Tibial nerve (tissue), 4 donors: ENCODE measurements around the gene CHTOP.

Experiments
- EP300 ChIP-seq, 2 donors: sonication (generic); formaldehyde crosslinking; IDR thresholded peaks; one replicate each; pipeline ENCODE4 v1.6.1; 2017; ENCODE audit warnings: antibody characterized with exemption in 2 of 2, mild to moderate bottlenecking in 1 of 2
- TF ChIP-seq, protein P1 (sequence below), 5 experiments: fragments of 200-600 bp in 3 of 5; fragments of 450-650 bp in 2 of 5; sonication (generic) in 3 of 5; IDR thresholded peaks; one replicate each; pipeline ENCODE4 v1.5.1; 2016 to 2019; ENCODE audit warnings: antibody characterized with exemption in 5 of 5, mild to moderate bottlenecking in 3 of 5, moderate library complexity in 2 of 5

DNA sequence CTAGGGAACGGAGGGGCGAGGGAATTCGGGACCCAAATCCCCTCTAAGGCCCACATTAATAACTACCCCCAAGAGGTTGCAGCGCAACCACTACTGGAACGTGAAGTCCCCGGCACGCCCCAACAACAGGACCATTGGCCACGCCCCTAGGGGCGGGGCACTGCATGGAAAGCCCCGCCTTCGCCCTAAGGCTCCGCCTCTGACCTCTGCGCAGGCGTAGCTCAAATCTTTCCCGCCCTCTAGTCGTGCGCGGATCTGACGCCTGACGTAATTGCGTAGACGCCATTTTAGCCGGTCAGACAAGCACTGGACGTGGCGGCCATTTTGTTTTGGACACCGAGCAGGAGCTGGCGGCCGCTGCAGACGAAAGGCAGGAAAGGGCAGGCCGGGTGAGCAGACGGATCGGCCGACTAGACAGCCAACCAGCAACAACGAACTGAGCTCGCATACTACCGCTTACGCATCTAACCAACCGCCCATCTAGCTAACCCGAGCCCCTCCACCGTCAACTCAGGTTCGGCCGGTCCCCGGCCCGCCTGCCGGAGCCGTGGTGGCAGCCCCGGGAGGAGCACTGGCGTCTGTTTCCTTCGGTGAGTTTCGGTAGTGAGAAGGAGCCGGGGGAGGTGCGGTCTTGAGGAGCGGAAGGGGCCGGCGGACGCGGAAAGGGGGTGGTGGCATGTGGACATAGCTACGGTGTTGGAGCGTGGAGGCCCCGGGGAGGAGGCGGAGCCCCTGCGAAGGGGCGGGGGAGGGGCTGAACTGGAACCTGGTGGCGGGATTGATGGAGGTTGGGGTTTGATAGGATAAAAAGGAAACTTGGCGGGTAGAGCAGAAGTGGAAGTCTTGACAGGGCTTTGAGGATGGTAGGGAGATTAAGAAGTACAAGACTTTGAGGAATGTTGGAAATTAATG lies at the start of gene CHTOP:
- TF ChIP-seq, protein P1, sequence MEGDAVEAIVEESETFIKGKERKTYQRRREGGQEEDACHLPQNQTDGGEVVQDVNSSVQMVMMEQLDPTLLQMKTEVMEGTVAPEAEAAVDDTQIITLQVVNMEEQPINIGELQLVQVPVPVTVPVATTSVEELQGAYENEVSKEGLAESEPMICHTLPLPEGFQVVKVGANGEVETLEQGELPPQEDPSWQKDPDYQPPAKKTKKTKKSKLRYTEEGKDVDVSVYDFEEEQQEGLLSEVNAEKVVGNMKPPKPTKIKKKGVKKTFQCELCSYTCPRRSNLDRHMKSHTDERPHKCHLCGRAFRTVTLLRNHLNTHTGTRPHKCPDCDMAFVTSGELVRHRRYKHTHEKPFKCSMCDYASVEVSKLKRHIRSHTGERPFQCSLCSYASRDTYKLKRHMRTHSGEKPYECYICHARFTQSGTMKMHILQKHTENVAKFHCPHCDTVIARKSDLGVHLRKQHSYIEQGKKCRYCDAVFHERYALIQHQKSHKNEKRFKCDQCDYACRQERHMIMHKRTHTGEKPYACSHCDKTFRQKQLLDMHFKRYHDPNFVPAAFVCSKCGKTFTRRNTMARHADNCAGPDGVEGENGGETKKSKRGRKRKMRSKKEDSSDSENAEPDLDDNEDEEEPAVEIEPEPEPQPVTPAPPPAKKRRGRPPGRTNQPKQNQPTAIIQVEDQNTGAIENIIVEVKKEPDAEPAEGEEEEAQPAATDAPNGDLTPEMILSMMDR (IDR thresholded peaks at IDR 0.05) = peak in 1 of 5 experiments; percentile 54
- TF ChIP-seq EP300 (IDR thresholded peaks at IDR 0.05) = peak; percentile 95 to 97
